Hematopoietic multipotent progenitor cell treated with erythropoietin and hydrocortisone succinate and interleukin-3 and kit ligand, for 6 days (in vitro differentiated cells): ENCODE results near the gene DIP2B.
A peak's percentile ranks its signal among the peaks of the same experiment; 100 is the strongest.
"Not testable (repeated sequence)": the region's sequence is repeated elsewhere in the genome, so short reads cannot be mapped to it uniquely, and the experiment has no call there.

Experiments
- DNase-seq: peaks from one replicate; pipeline ENCODE4 v3.0.0-alpha.2; 2015

The DIP2B gene

GRCh38 chr12:50640321-50640939 is 135.6 kb downstream of the DIP2B start:
- DNase-seq: no peak

- peak; percentile 91 for DNase-seq
These were observed 136.8 kb downstream of the DIP2B start for GRCh38 chr12:50641566-50641965.

GRCh38 chr12:50642035-50642451 is 137.3 kb downstream of the DIP2B start:
- peak; percentile 52 for DNase-seq

- no peak for DNase-seq
These were observed 138.0 kb downstream of the DIP2B start for GRCh38 chr12:50642761-50643160.

GRCh38 chr12:50647031-50647430 is 142.2 kb downstream of the DIP2B start:
- no peak for DNase-seq

GRCh38 chr12:50647479-50647878 is 142.7 kb downstream of the DIP2B start:
- DNase-seq: no peak

- no peak for DNase-seq
These were observed 145.5 kb downstream of the DIP2B start for GRCh38 chr12:50650285-50650684.

GRCh38 chr12:50655374-50655921 is 150.7 kb downstream of the DIP2B start:
- no peak for DNase-seq

- DNase-seq: no peak
These were observed 154.5 kb downstream of the DIP2B start for GRCh38 chr12:50659260-50659659.

- DNase-seq: no peak
These were observed 155.1 kb downstream of the DIP2B start for GRCh38 chr12:50659690-50660424.

GRCh38 chr12:50660425-50660822 is 155.6 kb downstream of the DIP2B start:
- no peak for DNase-seq

- no peak for DNase-seq
These were observed 156.7 kb downstream of the DIP2B start for GRCh38 chr12:50661300-50662115.

GRCh38 chr12:50662116-50662510 is 157.3 kb downstream of the DIP2B start:
- no peak for DNase-seq

GRCh38 chr12:50665170-50665569 is 160.4 kb downstream of the DIP2B start:
- DNase-seq: no peak

- no peak for DNase-seq
These were observed 160.8 kb downstream of the DIP2B start for GRCh38 chr12:50665609-50666008.

GRCh38 chr12:50666023-50666422 is 161.2 kb downstream of the DIP2B start:
- no peak for DNase-seq

GRCh38 chr12:50672158-50672557 is 167.4 kb downstream of the DIP2B start:
- DNase-seq: no peak

- DNase-seq: no peak
These were observed 172.0 kb downstream of the DIP2B start for GRCh38 chr12:50676756-50677155.

GRCh38 chr12:50677858-50678257 is 173.1 kb downstream of the DIP2B start:
- no peak for DNase-seq

- no peak for DNase-seq
These were observed 174.0 kb downstream of the DIP2B start for GRCh38 chr12:50678650-50679365.

GRCh38 chr12:50679612-50680011 is 174.8 kb downstream of the DIP2B start:
- DNase-seq: no peak

- DNase-seq: not testable (repeated sequence)
These were observed 176.3 kb downstream of the DIP2B start for GRCh38 chr12:50681064-50681463.

- peak; percentile 80 for DNase-seq
These were observed 180.9 kb downstream of the DIP2B start for GRCh38 chr12:50685641-50686040.
